Epidermal melanocyte (primary cell): ENCODE data around the gene SLC12A8.

ENCODE experiments used
- DNase-seq: peaks from one replicate; pipeline ENCODE4 v3.0.0; 2011; ENCODE audit warnings: low spot score; ENCODE audit not compliant: insufficient read length

Gene SLC12A8

DNA sequence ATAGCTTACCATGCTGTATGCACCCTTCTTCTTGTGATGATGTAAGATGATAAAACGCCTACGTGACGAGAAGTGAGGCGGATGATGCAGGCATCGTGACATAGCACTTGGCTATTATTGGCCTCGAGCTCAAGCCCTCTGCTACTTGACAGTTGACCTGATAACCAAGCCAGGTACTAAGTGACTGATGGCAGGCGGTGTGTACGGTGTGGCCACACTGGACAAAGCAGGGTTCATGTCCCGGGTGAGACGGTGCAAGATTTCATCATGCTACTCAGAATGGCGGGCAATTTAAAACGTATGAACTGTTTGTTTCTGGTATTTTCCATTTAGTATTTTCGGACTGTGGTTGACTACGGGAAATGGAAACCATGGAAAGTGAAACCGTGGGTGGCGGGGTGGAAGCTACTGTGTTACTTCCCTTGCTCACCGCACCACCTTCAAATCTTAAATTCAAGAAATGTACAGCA is 57.7 kb downstream of the SLC12A8 start:
- no peak for DNase-seq

DNA sequence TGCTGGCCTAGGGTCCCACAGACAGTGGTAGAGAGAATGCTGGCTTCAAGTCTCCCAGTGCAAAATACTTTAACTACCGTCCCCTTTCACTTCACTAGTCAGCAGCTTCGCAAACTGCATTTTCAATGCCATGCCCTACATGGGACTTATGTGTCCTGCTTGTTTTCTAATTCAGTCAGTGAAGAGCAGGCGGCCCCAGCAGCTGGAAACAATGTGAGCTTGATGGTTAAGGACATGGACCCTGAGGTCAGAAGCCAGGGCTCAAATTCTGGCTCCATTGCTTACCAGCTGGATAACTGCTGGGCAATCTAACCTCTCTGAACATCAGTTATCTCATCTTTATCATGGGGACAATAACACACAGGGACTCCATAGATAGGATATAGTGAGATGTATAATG is 58.4 kb downstream of the SLC12A8 start:
- DNase-seq, result no peak

DNA sequence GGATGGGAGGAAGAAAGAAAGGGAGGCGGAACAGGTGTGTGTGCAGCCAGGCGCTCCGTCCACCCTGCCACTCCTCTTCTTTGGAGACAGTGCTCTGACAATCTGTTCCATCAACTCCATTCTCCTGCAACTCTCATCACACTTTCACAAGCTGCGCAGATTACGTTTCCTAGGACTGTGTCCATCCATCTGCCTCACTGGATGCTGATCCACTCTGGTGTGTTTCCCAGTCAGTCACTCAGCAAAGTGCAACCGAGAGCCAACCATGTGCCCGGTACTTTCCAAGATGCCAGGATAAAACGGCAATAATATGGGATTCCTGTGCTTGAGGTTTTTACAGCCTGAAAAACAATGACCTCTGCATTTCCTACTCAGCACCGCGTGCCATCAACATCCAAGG is 59.6 kb downstream of the SLC12A8 start:
- no peak for DNase-seq

DNA sequence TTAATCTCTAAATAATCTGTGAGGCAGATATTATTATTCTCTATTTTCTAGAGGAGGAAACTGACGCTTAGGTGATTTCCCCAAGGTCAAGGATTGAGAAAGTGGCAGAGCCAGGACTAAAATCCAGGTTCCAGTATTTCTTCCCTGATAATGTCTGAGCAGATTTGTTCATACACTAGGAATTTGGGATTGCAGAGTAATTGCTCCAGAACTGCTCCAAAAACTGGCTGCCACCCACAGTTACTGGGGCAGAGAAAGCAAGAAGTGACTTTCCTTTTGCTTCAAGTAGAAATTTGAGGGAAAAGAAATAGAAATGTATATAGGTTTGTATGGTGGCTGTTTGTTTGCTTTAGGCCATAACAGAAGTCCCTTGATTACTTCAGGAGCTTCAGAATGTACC is 60.6 kb downstream of the SLC12A8 start:
- DNase-seq, result no peak

DNA sequence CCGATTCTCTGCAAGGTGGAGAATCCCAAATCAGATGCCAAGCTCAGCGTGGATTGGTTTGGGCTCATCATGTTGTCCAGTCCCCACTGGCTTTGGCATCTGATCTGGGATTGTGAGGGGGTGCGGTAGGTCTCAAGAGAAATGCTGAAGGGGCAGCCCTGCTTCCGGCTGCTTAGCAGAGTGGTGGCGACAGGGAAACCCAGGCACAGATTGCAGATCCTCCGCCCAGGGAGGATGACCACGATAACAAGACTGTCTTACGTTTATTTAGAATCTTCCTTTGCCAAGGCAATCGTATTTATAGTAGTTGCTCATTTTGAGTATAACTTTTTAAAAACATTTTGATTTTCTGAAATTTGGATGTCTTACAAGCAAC is 61.1 kb downstream of the SLC12A8 start:
- DNase-seq, result no peak

DNA sequence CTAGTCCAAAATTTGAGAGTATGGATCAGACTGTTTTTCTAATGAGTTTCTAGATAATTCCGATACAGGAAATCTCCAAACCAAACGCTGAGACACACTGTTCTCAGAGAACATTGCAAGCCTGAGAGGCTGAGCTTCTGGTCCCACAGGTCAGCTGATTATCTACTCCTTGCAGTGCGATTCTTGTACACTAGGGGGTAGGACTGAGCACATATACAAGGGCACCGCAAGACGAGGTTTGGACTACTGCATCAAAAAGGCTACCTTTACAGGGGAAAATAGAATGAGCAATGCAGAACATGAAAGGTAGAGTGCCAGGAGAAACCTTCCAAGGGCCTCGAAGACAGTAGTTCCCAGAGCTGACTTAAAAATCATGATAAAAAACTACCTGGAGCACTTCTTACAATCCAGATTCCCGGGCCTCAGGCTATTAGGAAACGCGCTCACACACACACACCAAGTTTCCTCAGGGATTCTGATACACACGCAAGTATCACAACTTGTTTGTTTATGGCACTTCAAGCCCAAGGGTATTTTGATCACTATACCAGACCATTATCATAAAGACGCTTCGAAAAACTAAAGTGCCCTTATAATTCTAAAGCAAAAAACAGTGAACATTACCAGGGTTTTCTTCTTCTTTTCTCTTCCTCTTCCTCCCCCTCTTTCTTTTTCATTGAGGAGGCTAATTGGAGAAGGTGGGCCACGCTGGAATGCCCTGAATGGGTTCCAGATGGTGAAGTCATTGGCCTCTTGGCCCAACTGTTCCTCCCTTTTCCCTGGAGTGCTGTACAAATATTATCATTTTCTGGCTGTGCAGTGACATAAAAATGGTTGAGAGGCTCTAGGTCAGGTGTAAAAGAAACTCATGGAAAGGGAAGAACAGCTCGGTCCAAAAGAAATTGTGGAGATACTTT is 61.8 kb downstream of the SLC12A8 start:
- no peak for DNase-seq

DNA sequence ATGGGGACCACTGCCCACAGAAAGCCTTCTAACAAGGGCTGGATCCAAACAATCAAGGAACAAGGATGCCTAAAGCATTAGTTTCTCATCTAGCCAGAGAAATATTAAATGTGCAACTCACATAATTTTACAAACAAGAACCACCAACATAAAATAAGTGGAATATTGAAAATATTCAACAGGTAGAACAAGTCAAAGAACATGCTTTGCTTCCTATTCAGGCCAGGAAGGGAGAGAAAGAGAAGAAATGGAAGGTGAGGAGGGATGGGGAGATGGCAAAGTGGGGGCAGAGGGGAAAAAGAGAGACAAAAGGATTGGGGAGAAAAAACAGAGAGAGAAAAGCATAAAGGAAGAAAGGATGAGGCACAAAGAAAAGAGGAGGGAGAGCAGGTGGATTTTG is 63.1 kb downstream of the SLC12A8 start:
- no peak for DNase-seq

DNA sequence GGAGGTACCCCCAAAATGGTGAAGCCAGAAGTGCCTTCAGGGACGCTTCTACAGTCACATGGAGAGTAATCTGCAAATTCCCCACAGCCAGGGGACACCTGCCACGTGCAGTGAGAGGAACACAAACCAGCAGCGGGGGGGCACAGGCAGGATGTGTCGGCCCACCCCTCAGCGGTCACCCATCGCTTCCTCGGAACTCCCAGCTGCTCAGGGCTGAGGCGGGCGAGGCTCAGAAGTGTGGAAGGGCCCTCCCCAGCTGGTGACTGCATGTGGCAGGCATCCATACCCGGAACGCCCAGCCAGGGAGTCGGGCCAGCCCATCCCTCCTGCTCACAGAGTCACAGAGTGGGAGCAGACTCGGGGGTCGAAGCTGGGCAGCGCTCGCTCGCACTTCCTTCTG is 63.7 kb downstream of the SLC12A8 start:
- DNase-seq, result no peak

DNA sequence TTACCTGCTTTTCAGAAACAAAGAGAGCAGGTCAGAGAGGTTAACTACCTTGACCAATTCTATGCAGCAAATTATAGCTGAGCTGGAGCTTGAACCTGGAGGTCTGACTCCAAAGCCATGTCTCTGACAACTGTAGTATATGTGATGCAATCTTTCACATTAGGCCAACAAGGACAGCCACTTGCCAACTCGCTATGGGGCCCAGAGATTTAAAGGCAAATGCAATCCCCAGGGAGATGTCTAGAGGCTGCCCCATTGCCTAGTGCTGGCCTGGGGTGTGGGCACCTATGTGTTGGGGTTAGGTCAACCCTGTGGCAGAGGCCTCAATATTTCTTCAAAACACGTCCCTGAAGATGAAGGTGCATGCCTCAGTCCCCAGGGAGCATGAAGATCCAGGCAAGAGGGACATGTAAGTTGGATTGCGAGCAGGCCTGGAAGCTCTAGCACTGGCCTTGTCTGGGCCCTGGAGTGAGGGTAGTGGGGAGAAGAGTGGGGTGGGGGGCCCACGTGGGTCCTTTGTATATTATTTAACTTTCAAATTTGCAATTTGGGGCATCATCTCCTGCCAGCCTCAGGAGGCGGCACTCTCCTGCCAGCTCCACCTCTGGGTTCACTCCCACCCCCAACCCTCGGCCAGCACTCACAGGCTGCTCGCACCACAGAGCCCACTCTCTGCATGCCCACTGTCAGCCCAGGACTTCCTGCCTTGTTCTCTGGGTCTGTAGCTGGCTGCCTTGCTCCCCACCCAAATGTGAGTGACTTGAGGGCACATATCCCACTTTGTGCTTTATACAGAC is 64.3 kb downstream of the SLC12A8 start:
- DNase-seq, result no peak

DNA sequence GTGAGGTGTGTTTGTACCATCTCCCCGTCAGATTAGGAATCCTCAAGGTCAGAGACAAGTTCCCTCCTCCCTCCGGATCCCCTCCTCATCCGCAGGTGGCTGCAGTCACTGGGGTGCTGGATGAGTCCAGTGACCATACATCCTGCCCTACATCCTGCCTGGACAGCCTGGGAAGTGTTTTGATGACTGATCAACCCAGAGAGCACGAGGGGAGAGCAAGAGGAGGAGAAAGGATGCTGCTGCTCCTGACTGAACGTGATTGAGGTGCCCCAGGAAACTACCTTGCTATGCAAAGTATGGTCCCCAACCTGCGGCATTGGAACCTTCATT is 65.1 kb downstream of the SLC12A8 start:
- DNase-seq, result no peak

DNA sequence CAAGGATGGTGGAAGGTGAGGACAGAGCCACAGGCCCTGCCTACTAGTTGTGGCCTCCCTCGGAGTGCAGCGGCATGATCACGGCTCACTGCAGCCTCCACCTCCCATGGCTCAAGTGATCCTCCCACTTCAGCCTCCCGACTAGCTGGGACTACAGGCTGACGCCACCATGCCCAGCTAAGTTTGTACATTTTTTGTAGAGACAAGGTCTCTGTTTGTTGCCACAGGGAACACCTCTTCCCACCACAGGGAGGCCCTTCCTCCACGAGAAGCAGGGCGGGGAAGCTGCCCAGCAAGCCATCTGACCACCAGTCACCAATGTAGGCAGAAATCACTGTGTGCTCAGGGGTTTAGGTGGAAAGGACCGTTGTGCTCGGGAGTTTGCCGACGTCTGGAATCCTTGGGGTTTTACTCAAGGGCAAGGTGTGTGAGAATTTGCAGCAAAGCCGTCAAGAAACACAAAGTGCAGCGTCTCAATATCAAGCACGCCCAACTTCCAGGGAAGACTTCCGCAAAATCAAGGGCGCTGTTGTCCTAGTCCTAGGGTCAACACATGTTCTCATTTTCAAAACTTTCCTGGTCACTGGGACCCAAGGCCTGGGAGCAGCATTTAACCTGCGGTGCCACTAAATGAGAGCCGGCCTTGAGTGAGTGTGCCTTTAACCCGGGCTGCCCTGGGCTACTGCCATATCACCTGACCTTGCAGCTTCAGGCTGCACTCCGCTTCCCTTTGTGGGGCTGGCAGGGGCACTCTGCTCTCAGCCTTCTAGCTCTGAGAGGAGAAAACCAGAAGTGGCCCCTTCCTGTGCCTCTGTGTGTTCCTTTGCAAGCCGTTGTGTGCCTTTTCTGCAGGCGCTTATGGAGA is 65.7 kb downstream of the SLC12A8 start:
- no peak for DNase-seq

DNA sequence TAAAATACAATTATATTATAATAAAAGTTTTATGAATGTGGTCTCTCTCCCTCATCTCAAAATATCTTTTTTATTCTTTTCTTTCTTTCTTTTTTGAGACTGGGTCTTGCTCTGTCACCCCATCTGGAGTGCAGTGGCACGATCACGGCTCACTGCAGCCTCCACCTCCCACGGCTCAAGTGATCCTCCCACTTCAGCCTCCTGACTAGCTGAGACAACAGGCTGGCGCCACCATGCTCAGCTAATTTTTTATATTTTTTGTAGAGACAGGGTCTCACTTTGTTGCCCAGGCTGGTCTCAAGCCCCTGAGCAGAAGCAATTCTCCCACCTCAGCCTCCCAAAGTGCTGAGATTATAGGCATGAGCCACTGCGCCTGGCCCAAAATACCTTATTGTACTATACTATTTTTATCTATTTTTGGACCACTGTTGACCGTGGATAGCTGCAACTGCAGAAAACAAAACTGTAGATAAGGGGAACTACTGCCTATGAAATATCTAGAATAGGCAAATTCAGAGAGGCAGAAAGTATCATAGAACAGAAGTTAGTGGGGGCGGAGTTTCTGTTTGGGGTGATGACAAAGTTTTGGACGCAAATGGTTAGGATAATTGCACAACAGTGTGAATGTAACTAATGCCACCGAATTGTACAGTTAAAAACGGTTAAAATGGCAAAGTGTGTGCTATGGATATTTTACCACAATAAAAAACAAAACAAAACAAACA is 66.6 kb downstream of the SLC12A8 start:
- DNase-seq, result no peak

DNA sequence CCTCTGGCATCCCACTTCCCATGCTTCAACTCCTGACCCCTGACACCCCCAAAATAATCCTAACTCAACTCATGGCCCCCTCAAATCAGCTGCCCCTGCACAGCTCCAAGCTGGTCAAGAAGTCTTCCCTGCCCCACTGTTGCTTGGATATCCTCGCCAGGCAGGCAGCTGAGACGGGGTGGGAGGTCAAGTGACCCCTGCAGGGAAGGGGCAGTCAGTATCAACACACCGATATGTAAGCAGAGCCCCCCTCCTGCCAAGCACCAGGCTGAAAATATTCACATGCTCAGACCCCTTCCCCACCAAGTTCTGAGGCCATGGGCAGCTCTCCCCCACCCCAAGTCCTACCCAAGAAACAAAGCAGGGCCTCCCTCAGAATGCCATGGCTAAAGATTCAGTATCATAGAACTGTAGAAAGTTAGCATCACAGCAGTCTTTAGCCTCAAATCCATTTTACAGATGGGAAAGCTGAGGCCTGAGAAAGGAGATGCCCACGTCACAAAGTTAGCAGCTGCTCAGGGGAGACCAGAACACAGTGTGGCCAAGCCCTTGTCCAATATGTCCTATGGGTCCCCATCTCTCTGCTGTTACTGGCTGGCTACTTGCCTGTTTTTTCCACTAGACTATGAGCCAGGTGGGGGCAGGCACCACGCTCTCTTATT is 67.8 kb downstream of the SLC12A8 start:
- no peak for DNase-seq

DNA sequence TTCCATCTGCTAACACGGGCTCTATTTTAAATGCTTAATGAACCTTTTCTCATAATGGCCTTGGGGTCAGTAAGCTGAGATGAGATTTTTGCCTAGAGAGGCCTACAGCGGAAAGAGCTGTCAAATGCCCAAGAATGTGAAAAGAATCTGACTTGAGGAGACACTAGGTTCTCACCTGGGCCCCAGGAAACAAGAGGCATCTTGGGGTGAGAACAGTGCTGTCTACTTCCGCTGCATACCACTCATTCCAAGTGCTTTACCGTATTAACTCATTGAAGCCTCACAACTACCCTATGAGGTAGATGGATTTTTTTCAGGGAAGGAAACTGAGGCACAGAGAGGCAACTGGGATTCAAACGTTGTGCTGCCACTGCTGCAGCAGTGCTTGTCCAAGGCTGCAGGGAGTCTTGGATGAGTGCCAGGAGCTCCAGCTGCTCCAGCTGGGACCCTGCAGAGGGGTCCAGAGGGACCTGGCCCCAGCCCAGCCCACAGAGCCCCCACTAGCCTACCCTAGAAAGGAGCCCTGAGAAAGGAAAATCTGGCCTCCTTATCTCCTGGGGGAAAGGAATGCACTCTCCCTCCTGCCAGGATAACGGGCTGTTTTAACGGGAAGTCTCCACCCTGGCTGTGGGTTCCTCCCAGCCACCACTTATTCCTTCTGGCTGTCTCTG is 68.4 kb downstream of the SLC12A8 start:
- no peak for DNase-seq

DNA sequence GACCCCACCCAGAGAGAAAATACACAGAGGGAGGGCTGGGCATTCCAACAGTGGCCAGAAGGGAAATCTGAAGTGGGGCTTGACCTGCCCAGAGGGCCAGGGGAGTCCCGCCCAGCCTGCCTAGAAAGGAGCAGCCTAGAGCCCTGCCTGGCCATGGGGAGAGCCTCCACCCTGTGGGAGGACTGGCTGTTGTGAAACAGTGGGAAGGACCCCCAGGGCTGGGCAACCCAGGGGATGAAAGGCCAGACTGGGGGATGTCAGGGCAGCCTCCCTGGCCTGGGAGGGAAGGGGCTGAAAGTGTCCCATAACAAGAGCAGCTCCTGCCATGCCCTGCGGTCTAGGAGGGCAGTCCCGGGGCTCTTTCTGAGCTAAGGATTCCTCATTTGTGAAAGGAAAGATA is 69.0 kb downstream of the SLC12A8 start:
- DNase-seq, result no peak

DNA sequence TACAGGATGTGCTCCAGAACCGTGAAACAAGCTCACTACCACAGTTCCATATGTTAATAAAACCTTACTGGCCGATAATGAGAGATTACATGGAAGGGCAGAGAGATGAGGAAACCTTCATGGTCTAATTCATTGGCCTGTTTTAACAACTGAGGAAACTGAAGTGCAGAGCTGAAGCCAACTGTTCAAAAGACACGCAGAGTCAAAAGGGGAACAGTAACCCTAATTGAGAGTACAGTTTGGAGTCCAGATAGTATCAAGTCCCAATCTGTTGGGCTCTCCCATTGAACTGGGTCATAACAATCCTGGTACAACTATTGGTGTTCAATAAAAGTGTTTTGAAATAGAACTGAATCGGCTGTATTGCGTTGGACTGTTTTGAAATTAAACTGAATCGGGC is 69.6 kb downstream of the SLC12A8 start:
- no peak for DNase-seq

DNA sequence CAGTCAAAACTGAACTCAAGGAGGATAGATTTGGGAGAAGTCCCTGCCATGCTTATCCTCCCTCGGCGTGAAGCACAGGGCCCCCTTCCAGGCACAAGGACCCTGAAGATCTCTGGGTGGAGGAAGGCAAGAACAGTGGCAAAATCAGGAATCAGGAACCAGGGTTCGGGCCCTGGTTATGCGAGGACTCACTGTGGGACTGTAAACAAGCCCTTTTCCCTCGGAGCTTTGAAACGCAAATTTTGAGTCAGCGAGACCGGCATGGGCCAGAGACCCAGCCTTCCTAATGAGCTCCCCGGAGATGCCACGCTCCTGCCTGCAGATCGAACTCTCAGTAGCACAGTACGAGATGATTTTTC is 70.1 kb downstream of the SLC12A8 start:
- no peak for DNase-seq

DNA sequence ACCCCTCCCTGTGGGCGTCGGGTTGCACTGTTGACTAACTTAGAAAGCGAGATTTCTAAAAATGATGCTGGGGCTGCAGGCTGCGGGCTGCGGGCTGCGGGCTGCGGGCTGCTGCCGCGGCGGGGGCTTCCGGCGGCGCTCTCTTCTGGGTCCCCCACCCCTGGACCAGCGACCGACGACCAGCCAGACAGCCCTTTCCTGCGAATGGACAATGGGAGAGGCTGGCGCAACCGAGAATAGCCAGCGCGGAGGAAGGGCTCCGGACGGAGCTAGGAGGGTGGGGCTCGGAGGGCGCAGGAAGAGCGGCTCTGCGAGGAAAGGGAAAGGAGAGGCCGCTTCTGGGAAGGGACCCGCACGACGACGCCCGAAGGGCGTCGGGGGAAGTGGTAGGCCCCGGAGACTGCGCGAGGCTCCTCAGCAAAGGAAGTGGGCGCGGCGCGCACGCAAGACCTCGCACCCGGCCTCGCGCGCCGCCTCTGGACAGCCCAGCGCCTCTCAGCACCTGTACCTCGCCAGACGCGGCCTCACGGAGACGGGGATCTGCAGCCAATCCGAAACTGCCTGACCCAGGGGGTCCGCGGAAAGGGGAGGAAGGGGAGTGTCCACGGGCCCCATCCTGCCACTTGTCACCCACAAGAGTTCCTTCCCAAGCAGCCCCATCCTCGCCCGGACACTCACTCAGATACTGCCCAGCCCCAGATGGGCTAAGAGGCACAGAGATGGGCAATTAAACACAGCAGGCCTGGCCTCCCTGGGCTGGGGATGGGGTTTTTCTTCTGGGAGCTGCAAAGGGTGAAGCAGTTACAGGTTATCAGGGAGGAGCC is 70.7 kb downstream of the SLC12A8 start:
- no peak for DNase-seq
